Spleen (tissue), 11 donors: ENCODE measurements around the gene ZNF317. TPM values are rescaled to one million over a fixed set of nuclear protein-coding genes. Genes with fewer than 3 reads are reported as not detected.
"Not testable (repeated sequence)": the region's sequence is repeated elsewhere in the genome, so short reads cannot be mapped to it uniquely, and the experiment has no call there.

Experiments used
- DNase-seq: peaks from one replicate; pipeline ENCODE4 v3.0.0-alpha.2; 2020
- H3K27ac ChIP-seq, 8 donors: fragments of 200-600 bp; sonication (generic) in 7 of 8; 1 replicate in 4 of 8; 2 replicates in 4 of 8; pipeline versions ENCODE4 v1.5.0 to v1.8.0; 2016 to 2021; ENCODE audit warnings: inconsistent platforms in 4 of 8, mild to moderate bottlenecking in 4 of 8, moderate library complexity in 1 of 8
- H3K27me3 ChIP-seq, 7 donors: fragments of 200-600 bp; sonication (generic) in 6 of 7; replicated peaks in 1 of 7; 1 replicate in 4 of 7; 2 replicates in 3 of 7; pipeline versions ENCODE4 v1.5.0 to v1.8.0; 2016 to 2021; ENCODE audit warnings: inconsistent platforms in 3 of 7, mild to moderate bottlenecking in 1 of 7
- H3K36me3 ChIP-seq, 6 donors: fragments of 200-600 bp; sonication (generic) in 5 of 6; 1 replicate in 4 of 6; 2 replicates in 2 of 6; pipeline versions ENCODE4 v1.5.0 to v1.8.0; 2016 to 2021; ENCODE audit warnings: inconsistent platforms in 2 of 6
- H3K4me1 ChIP-seq, 6 donors: fragments of 200-600 bp; sonication (generic) in 5 of 6; 1 replicate in 3 of 6; 2 replicates in 3 of 6; pipeline versions ENCODE4 v1.5.0 to v1.8.0; 2016 to 2021; ENCODE audit warnings: inconsistent platforms in 3 of 6
- H3K4me3 ChIP-seq, 8 donors: fragments of 200-600 bp; sonication (generic) in 7 of 8; 1 replicate in 4 of 8; 2 replicates in 4 of 8; pipeline versions ENCODE4 v1.5.0 to v1.8.0; 2016 to 2021; ENCODE audit warnings: inconsistent platforms in 4 of 8, mild to moderate bottlenecking in 4 of 8, moderate library complexity in 2 of 8
- H3K9me3 ChIP-seq, 8 donors: fragments of 200-600 bp; sonication (generic) in 7 of 8; 1 replicate in 4 of 8; 2 replicates in 4 of 8; pipeline versions ENCODE4 v1.5.0 to v1.8.0; 2016 to 2021; ENCODE audit warnings: inconsistent platforms in 4 of 8
- POLR2A ChIP-seq, 3 donors: fragments of 450-650 bp; IDR thresholded peaks; one replicate each; pipeline ENCODE4 v1.5.1; 2017; ENCODE audit warnings: antibody characterized with exemption in 3 of 3, mild to moderate bottlenecking in 1 of 3
- POLR2AphosphoS5 ChIP-seq, 3 donors: sonication (generic); formaldehyde crosslinking; IDR thresholded peaks; one replicate each; pipeline ENCODE4 v1.5.1; 2017; ENCODE audit warnings: antibody characterized with exemption in 3 of 3
- WGBS, 5 donors: extraction: QIAGEN DNeasy Blood & Tissue Kit in 3 of 5; methylation state at CpG; one replicate each; pipeline versions ENCODE4 v1.1.5 to v1.1.7; 2013 to 2018; 5-methylcytosine and 5-hydroxymethylcytosine counted together
- intact Hi-C: fragments of 100-400 bp; cut with DNase I; formaldehyde crosslinking; loops from one replicate; pipeline ENCODE4 v1.15.0; 2023; ENCODE audit warnings: low total_unique reads
- polyA plus RNA-seq, 3 donors: library from polyadenylated mRNA; stranded (reverse); fragments of 200-250 nt; gene quantifications; one replicate each; pipeline ENCODE4 v1.2.1, GENCODE V29; 2013
- total RNA-seq, 7 donors: library from RNA; depleted of rRNA in 3 of 7; stranded (reverse); fragments of >200 nt in 3 of 7; fragmentation: NEBNext Ultra II Directional in 4 of 7; extraction: Animal tissue kit (Norgen Biotek cat#: 25700) in 4 of 7; gene quantifications; one replicate each; pipeline versions ENCODE4 v1.1.0 to v1.2.1, GENCODE V29; 2016 to 2021
- TF ChIP-seq, protein P1 (sequence below), 11 experiments: fragments of 200-600 bp in 7 of 11; fragments of 450-650 bp in 4 of 11; sonication (generic) in 4 of 11; IDR thresholded peaks in 8 of 11; conservative IDR thresholded peaks in 3 of 11; 1 replicate in 7 of 11; 2 replicates in 4 of 11; pipeline versions ENCODE4 v1.4.0 to v1.8.0; 2016 to 2021; ENCODE audit warnings: antibody characterized with exemption in 11 of 11, inconsistent platforms in 4 of 11, mild to moderate bottlenecking in 1 of 11
- donor health status: healthy with polysubstance abuse.
- donor health status: DM: no; HTN: no; CAD: no; lungs with moderate emphysema.
- donor health status: DM: no; HTN: no; CAD: no.
- donor health status: Bipolar disorder and iron deficiency.
- donor health status: healthy.
- donor health status: DM: no; HTN: no; CAD: no.
- donor health status: DM: yes; HTN: yes; CAD: no.

The ZNF317 gene
- total and polyA plus RNA-seq, 10 donors, result 30.2 to 51.2 (median 34.9) TPM

DNA sequence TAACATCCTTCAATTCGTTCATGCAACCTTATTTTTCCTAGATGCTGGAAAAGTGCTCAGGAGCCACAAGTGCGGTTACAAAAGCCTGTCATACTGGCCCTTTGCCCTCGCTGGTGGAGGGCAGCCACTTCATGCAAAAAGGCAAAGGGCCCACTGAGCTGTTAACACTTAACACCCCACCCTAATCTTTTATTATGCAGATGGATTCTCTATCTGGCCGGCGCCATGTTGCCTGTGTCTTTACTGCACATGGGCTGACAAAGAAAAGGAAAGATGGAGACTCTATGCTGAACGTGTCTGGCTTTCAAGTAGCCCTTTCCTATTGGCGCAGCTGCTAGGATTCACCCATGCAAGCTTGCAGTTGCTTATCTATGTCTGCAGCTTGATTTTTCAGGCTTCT lies 49.3 kb downstream of the ZNF317 start:
- no peak overlapping the region for H3K4me3 ChIP-seq

DNA sequence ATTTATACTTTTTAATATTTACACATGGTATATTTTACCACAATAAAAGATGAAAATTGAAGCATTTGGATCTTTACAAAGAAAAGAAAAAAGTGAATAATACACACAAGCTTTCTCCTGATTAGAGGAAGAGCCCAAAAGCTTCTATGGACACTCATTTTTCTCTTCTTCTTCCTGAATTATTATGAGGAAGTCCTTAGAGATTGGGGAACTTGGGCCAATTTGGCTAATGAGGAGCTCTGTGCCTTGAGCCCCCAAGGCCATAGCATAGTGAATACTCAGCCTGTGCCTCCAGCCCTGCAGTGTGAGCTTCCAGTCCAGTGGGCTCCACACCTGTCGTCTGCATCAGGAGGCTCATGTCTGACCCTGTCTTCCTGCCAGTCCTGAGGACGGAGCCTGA lies 57.8 kb downstream of the ZNF317 start:
- DNase-seq, H3K4me1 ChIP-seq, H3K27ac ChIP-seq, H3K9me3 ChIP-seq, intact Hi-C loops, H3K36me3 ChIP-seq, H3K4me3 ChIP-seq: not testable (repeated sequence)
- WGBS, 5 donors, result 69 to 80% (median 70%) methylated on average over 2 of the region's 2 CpGs
- peaks cover 0 to 39% (median 0%) of the 10 kb centered on the region in 7 donors for H3K27me3 ChIP-seq

More for the DNA sequence above, 49.3 kb downstream of the ZNF317 start:
- intact Hi-C loops, result no loop called here
- WGBS, 5 donors, result 61 to 82% (median 78%) methylated on average over 7 of the region's 7 CpGs
- H3K36me3 ChIP-seq, result no peaks in the 10 kb centered on the region
- H3K9me3 ChIP-seq, result peaks cover 0 to 31% (median 11%) of the 10 kb centered on the region in 8 donors
- no peak overlapping the region for H3K27ac ChIP-seq
- no peak for DNase-seq
- TF ChIP-seq, protein P1, sequence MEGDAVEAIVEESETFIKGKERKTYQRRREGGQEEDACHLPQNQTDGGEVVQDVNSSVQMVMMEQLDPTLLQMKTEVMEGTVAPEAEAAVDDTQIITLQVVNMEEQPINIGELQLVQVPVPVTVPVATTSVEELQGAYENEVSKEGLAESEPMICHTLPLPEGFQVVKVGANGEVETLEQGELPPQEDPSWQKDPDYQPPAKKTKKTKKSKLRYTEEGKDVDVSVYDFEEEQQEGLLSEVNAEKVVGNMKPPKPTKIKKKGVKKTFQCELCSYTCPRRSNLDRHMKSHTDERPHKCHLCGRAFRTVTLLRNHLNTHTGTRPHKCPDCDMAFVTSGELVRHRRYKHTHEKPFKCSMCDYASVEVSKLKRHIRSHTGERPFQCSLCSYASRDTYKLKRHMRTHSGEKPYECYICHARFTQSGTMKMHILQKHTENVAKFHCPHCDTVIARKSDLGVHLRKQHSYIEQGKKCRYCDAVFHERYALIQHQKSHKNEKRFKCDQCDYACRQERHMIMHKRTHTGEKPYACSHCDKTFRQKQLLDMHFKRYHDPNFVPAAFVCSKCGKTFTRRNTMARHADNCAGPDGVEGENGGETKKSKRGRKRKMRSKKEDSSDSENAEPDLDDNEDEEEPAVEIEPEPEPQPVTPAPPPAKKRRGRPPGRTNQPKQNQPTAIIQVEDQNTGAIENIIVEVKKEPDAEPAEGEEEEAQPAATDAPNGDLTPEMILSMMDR (IDR thresholded peaks at IDR 0.05 in 8 of 11, conservative IDR thresholded peaks at IDR 0.05 in 3 of 11), result no peak
- TF ChIP-seq POLR2AphosphoS5 (IDR thresholded peaks at IDR 0.05), result no peak
- no peaks in the 10 kb centered on the region for H3K4me1 ChIP-seq
- peaks cover 0 to 24% (median 0%) of the 10 kb centered on the region in 7 donors for H3K27me3 ChIP-seq

- Histone ChIP-seq H3K9me3 (no peaks in the 10 kb centered on the region), H3K27ac (no peak overlapping the region), H3K36me3 (no peaks in the 10 kb centered on the region), H3K27me3 (peaks cover 0 to 8% (median 0%) of the 10 kb centered on the region in 7 donors), H3K4me3 (peak overlapping the region in 5 of 8 donors; percentile 19 to 57 (median 25)), H3K4me1 (peaks cover 0 to 7% (median 6%) of the 10 kb centered on the region in 6 donors)
- WGBS, 5 donors, result 28 to 39% (median 34%) methylated on average over 12 to 13 of the region's 13 CpGs
- TF ChIP-seq, protein P1 (IDR thresholded peaks at IDR 0.05 in 8 of 11, conservative IDR thresholded peaks at IDR 0.05 in 3 of 11), result peak; percentile 66 to 93 (median 86)
- no peak for TF ChIP-seq POLR2A (IDR thresholded peaks at IDR 0.05)
- TF ChIP-seq POLR2AphosphoS5 (IDR thresholded peaks at IDR 0.05), result no peak
- intact Hi-C loops, result loop anchor here (5.0 to 10.0 kb wide), 2 partner anchors 61 to 592 kb away; partner anchors contain the start of gene ZNF317
- DNase-seq, result peak; percentile 88
Measured at GRCh38 chr19:9205501-9206113, 65.4 kb downstream of the ZNF317 start.

Other genes with a start within 250 kb of the ZNF317 start
- under 1 TPM in 5 of 7 donors, not detected in 2; 0.07 to 0.54 (median 0.14) TPM for gene MUC16, start 130.0 kb upstream of the ZNF317 start, total RNA-seq
- under 1 TPM; 0.02 to 0.03 (median 0.02) TPM for gene MUC16, start 130.0 kb upstream of the ZNF317 start, polyA plus RNA-seq
- not detected for gene OR1M1, start 53.3 kb upstream of the ZNF317 start, total RNA-seq
- gene OR1M1, start 53.3 kb upstream of the ZNF317 start, polyA plus RNA-seq, result not detected
- not detected for gene OR7G2, start 32.9 kb upstream of the ZNF317 start, total RNA-seq
- gene OR7G2, start 32.9 kb upstream of the ZNF317 start, polyA plus RNA-seq, result not detected
- gene OR7G1, start 24.6 kb upstream of the ZNF317 start, total RNA-seq, result not detected
- gene OR7G1, start 24.6 kb upstream of the ZNF317 start, polyA plus RNA-seq, result not detected
- gene OR7G3, start 13.4 kb upstream of the ZNF317 start, total RNA-seq, result not detected
- gene OR7G3, start 13.4 kb upstream of the ZNF317 start, polyA plus RNA-seq, result not detected
- gene OR7D2, start 38.6 kb downstream of the ZNF317 start, total RNA-seq, result not detected
- gene OR7D2, start 38.6 kb downstream of the ZNF317 start, polyA plus RNA-seq, result under 1 TPM in 2 of 3 donors, not detected in 1; 0.02 to 0.03 TPM
- not detected for gene OR7D4, start 79.2 kb downstream of the ZNF317 start, total RNA-seq
- gene OR7D4, start 79.2 kb downstream of the ZNF317 start, polyA plus RNA-seq, result not detected
- gene OR7E24, start 110.5 kb downstream of the ZNF317 start, total RNA-seq, result not detected
- gene OR7E24, start 110.5 kb downstream of the ZNF317 start, polyA plus RNA-seq, result not detected
- gene ZNF699, start 169.4 kb downstream of the ZNF317 start, total RNA-seq, result 10 to 100 TPM in 5 of 7 donors, 1 to 10 TPM in 2; 7.7 to 16.2 (median 10.6) TPM
- gene ZNF699, start 169.4 kb downstream of the ZNF317 start, polyA plus RNA-seq, result 1 to 10 TPM in 2 of 3 donors, under 1 TPM in 1; 0.67 to 1.4 (median 1.1) TPM
- 10 to 100 TPM; 25.9 to 40.1 (median 27.6) TPM for gene ZNF559, start 183.8 kb downstream of the ZNF317 start, total RNA-seq
- gene ZNF559, start 183.8 kb downstream of the ZNF317 start, polyA plus RNA-seq, result 10 to 100 TPM; 27.7 to 33.5 (median 28.5) TPM
- 1 to 10 TPM; 1.1 to 5.2 (median 2.3) TPM for gene ZNF177, start 222.6 kb downstream of the ZNF317 start, total RNA-seq
- 1 to 10 TPM; 2.0 to 3.0 (median 2.9) TPM for gene ZNF177, start 222.6 kb downstream of the ZNF317 start, polyA plus RNA-seq